ENCODE measurements around the gene SLC16A8. TPM values are rescaled to one million over a fixed set of nuclear protein-coding genes. Genes with fewer than 3 reads are reported as not detected.
"Not testable (repeated sequence)": the region's sequence is repeated elsewhere in the genome, so short reads cannot be mapped to it uniquely, and the experiment has no call there.

SLC16A8 gene
- total RNA-seq, 4 donors from 2014 or later, result not detected

DNA sequence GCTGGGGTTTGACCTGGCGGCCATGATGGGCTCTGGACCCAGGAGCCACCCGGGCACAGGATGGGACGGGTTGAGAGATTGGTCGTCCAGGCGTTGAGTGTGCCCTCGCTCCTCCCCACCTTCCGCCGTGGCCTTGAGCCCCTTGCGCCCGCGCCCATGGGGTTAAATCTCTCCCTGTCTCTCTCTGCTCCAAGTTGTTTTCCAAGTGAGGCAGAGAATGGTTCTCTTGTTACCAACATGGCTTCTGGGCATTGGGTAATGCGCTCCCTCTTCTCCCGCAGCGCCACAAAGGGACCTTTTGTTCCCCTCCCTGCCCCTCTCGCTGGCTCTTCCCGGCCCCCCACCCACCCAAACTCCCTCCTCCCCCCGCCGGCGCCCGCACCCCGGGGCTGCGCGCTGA lies 45.6 kb downstream of the SLC16A8 start:
- Histone ChIP-seq H3K27me3 (no peaks in the 10 kb centered on the region), H3K4me3 (no peak overlapping the region), H3K9me3 (no peaks in the 10 kb centered on the region), H3K36me3 (no peaks in the 10 kb centered on the region), H3K4me1 (peaks cover 16 to 21% (median 17%) of the 10 kb centered on the region in 3 donors), H3K27ac (peak overlapping the region in 2 of 4 donors; percentile 49 to 62)
- TF ChIP-seq, protein P1, sequence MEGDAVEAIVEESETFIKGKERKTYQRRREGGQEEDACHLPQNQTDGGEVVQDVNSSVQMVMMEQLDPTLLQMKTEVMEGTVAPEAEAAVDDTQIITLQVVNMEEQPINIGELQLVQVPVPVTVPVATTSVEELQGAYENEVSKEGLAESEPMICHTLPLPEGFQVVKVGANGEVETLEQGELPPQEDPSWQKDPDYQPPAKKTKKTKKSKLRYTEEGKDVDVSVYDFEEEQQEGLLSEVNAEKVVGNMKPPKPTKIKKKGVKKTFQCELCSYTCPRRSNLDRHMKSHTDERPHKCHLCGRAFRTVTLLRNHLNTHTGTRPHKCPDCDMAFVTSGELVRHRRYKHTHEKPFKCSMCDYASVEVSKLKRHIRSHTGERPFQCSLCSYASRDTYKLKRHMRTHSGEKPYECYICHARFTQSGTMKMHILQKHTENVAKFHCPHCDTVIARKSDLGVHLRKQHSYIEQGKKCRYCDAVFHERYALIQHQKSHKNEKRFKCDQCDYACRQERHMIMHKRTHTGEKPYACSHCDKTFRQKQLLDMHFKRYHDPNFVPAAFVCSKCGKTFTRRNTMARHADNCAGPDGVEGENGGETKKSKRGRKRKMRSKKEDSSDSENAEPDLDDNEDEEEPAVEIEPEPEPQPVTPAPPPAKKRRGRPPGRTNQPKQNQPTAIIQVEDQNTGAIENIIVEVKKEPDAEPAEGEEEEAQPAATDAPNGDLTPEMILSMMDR (IDR thresholded peaks at IDR 0.05), result no peak
- DNase-seq, result no peak
- intact Hi-C loops (cut with DNase I), result no loop called here
- 94% methylated on average over 10 to 15 of the region's 23 CpGs for WGBS, 2 donors

DNA sequence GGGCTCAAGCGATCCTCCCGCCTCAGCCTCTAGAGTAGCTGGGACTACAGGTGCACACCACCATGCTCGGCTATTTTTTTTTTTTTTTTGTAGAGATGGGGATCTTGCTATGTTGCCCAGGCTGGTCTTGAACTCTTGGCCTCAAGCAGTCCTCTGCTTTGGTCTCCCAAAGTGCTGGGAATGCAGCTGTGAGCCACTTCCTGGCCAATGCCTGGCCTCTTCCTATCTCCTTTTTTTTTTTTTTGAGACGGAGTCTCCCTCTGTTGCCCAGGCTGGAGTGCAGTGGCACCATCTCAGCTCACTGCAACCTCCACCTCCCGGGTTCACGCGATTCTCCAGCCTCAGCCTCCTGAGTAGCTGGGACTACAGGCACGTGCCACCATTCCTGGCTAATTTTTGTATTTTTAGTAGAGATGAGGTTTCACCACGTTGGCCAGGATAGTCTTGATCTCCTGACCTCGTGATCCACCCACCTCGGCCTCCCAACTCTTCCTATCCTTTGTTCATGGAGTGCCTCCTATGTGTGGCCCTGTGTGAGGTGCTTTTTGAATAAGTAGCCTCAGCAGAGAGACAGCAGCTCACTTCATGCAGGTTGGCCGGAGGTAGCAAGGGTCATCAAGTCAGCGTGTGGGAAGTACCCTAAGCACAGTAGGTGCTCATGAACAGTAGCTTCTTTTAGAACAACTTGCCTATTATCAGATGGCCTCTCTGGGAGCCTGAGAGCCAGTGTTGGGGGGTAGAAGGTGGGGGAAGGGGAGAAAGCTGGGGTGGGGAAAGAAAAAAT lies 46.4 kb downstream of the SLC16A8 start:
- H3K36me3 ChIP-seq; intact Hi-C loops (cut with DNase I); H3K4me3 ChIP-seq; DNase-seq; H3K9me3 ChIP-seq; H3K27me3 ChIP-seq: not testable (repeated sequence)
- peak overlapping the region in 1 of 4 donors; percentile 62 for H3K27ac ChIP-seq
- peaks cover 17 to 26% (median 20%) of the 10 kb centered on the region in 3 donors for H3K4me1 ChIP-seq
- WGBS, 2 donors, result 85 to 86% methylated on average over 12 of the region's 13 CpGs

DNA sequence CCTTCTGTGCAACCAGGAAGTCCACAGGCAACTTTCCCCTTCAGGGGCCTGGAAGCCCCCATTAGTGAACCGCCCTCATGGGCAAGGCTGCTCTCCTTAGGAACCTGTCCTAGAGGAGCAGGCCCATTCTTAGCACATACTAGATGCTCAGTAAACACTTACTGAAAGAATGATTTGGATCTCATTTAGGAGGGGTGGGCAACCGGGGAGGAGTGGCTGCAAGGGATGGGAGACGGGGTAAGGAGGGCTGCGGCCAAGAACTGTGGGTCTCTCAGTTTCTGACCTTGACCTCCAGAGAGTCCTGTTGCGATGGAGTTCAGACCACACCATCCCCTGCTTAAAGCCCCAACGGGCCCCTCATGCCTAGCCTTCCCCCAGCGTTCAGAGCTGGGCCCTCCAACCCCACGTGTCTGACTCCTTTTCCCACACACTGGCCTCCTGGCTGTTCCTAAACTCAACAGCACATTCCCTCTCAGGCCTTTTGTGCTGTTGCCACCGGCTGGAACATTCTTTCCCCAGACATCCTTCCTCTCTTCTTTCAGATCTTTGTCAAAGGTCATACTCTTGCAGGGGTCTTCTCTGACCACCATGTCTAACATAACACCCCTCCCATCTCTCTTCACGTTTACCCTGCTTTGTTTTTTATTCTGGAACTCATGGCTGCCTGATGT lies 47.5 kb downstream of the SLC16A8 start:
- intact Hi-C loops (cut with DNase I), result no loop called here
- Histone ChIP-seq H3K4me1 (peaks cover 17 to 26% (median 20%) of the 10 kb centered on the region in 3 donors), H3K9me3 (no peaks in the 10 kb centered on the region), H3K36me3 (no peaks in the 10 kb centered on the region), H3K4me3 (no peak overlapping the region), H3K27ac (peak overlapping the region in 2 of 4 donors; percentile 6 to 50), H3K27me3 (no peaks in the 10 kb centered on the region)
- 72 to 74% methylated on average over 6 to 9 of the region's 10 CpGs for WGBS, 2 donors
- no peak for DNase-seq
- TF ChIP-seq POLR2A (IDR thresholded peaks at IDR 0.05), result no peak
- TF ChIP-seq, protein P1 (IDR thresholded peaks at IDR 0.05), result no peak

DNA sequence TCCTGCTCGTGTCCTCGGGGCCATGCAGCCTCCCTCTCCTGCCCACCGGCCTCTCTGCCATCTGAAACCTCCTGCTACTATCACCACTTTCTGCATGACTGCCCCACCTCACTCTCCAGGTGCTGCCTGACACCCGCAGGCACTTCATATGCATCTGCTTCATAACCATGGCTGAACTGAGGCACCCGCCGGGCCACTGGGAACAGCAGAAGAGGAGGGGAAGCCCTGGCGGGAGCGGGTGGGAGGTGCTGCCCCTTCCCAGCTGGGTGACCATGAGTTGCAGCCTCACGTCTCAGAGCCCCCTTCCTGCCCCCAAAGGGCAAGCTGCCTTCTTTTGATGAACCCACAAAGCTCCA lies 48.5 kb downstream of the SLC16A8 start:
- Histone ChIP-seq H3K4me1 (peaks cover 17 to 29% (median 20%) of the 10 kb centered on the region in 3 donors), H3K9me3 (no peaks in the 10 kb centered on the region), H3K36me3 (no peaks in the 10 kb centered on the region), H3K27ac (peak overlapping the region in 1 of 4 donors; percentile 65), H3K4me3 (no peak overlapping the region), H3K27me3 (no peaks in the 10 kb centered on the region)
- DNase-seq, result no peak
- 73 to 85% methylated on average over 4 to 7 of the region's 9 CpGs for WGBS, 2 donors
- TF ChIP-seq, protein P1 (IDR thresholded peaks at IDR 0.05), result no peak
- TF ChIP-seq POLR2A (IDR thresholded peaks at IDR 0.05), result no peak
- intact Hi-C loops (cut with DNase I), result no loop called here

DNA sequence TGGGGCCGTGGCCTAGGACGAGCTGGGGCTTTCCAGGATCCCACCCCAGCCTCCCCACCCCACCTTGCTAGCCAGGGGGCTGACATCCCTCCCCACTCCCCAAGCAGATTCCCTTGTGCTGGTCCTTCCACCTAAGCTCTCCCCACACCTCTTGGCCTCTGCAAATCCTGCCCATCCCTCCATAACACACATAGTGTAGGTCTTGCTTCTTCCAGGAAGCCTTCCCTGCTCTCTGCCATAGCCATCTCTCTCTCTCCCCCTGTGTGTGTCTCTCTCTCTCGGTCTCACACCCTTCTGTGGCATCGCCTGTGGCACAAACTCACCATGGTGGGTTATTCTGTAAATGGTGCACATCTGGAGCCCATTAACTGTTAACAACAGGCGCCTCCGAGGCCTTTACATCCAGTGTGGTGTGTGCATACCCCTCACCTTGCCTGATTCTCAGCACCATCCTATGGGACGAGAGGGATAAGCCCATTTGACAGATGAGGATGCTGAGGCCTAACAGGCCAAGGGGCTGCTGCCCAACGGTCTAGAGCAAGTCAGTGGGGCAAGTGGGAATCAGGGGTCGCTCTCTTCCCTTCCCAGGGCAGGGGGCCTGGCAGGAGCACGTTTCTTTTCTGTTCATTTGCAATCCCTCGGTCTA lies 49.0 kb downstream of the SLC16A8 start:
- H3K27me3 ChIP-seq, result no peaks in the 10 kb centered on the region
- H3K4me1 ChIP-seq, result peaks cover 17 to 34% (median 20%) of the 10 kb centered on the region in 3 donors
- no peaks in the 10 kb centered on the region for H3K36me3 ChIP-seq
- intact Hi-C loops (cut with DNase I), result no loop called here
- no peaks in the 10 kb centered on the region for H3K9me3 ChIP-seq
- DNase-seq, result no peak
- peak overlapping the region in 3 of 4 donors; percentile 65 to 81 (median 68) for H3K27ac ChIP-seq
- TF ChIP-seq, protein P1 (IDR thresholded peaks at IDR 0.05), result no peak
- TF ChIP-seq POLR2A (IDR thresholded peaks at IDR 0.05), result no peak
- H3K4me3 ChIP-seq, result peak overlapping the region in 1 of 4 donors; percentile 3
- WGBS, 2 donors, result 71 to 93% methylated on average over 7 to 10 of the region's 11 CpGs
